Stimulated activated effector memory CD8-positive, alpha-beta T cell treated with anti-CD3 and anti-CD28 coated beads, Interleukin-12 subunit alpha, Interleukin-12 subunit beta, amount 100 ng/mL, for 72 hours (primary cell): ENCODE results near the gene TTLL9.
"Not testable (repeated sequence)": the region's sequence is repeated elsewhere in the genome, so short reads cannot be mapped to it uniquely, and the experiment has no call there.

Experiments
- ATAC-seq: fragments of 150-1000 bp; cut with Tn5 transposase; 2 replicates; pipeline ENCODE4 v1.10.0; 2021
- DNase-seq, 2 donors: peaks; one replicate each; pipeline ENCODE4 v3.0.0; 2021 to 2022; ENCODE audit warnings: low spot score in 2 of 2
- H3K27ac Mint-ChIP-seq: one replicate; pipeline ENCODE4 v1.8.0; 2022; ENCODE audit warnings: mild to moderate bottlenecking, mixed read lengths
- H3K36me3 Mint-ChIP-seq: one replicate; pipeline ENCODE4 v1.8.0; 2022; ENCODE audit warnings: mild to moderate bottlenecking, mixed read lengths
- H3K4me1 Mint-ChIP-seq: one replicate; pipeline ENCODE4 v1.8.0; 2022; ENCODE audit warnings: mixed read lengths
- H3K4me3 Mint-ChIP-seq: one replicate; pipeline ENCODE4 v1.8.0; 2022; ENCODE audit warnings: mild to moderate bottlenecking, mixed read lengths
- H3K9me3 Mint-ChIP-seq: one replicate; pipeline ENCODE4 v1.8.0; 2022; ENCODE audit warnings: mixed read lengths

Gene TTLL9

GRCh38 chr20:31869942-31870725, at the start of gene TTLL9, which contains the start of gene DUSP15:
TSS of gene TTLL9 (plus strand) at chr20:31870634. CDS start at chr20:31871127, 493 bp downstream.
TSS of gene DUSP15 (minus strand) at chr20:31870527. CDS start at chr20:31870337, 190 bp downstream.
- Mint-ChIP-seq H3K4me1 (peaks cover 19% of the 10 kb centered on the region), H3K27ac (peak within 1 kb of the TSS; percentile 32), H3K4me3 (peak within 1 kb of the TSS; percentile 75), H3K9me3 (no peaks in the 10 kb centered on the region), H3K36me3 (no peaks in the 10 kb centered on the region)
- ATAC-seq (peak; percentile 59), DNase-seq (no peak)

- H3K27ac Mint-ChIP-seq = no peak overlapping the region
- no peak for DNase-seq
- no peak overlapping the region for H3K4me3 Mint-ChIP-seq
- H3K4me1 Mint-ChIP-seq = peaks cover 5% of the 10 kb centered on the region
- H3K9me3 Mint-ChIP-seq = no peaks in the 10 kb centered on the region
- H3K36me3 Mint-ChIP-seq = no peaks in the 10 kb centered on the region
- no peak for ATAC-seq
These were observed 49.0 kb upstream of the TTLL9 start for GRCh38 chr20:31821427-31821826.

- DNase-seq = peak; percentile 74 to 88
- Mint-ChIP-seq H3K27ac (no peak overlapping the region), H3K36me3 (no peaks in the 10 kb centered on the region), H3K4me1 (peaks cover 5% of the 10 kb centered on the region), H3K9me3 (no peaks in the 10 kb centered on the region), H3K4me3 (no peak overlapping the region)
- peak; percentile 80 for ATAC-seq
These were observed 47.8 kb upstream of the TTLL9 start for GRCh38 chr20:31822421-31823330.

- H3K4me3 Mint-ChIP-seq = no peak overlapping the region
- DNase-seq (no peak), ATAC-seq (no peak)
- H3K36me3 Mint-ChIP-seq = no peaks in the 10 kb centered on the region
- H3K9me3 Mint-ChIP-seq = no peaks in the 10 kb centered on the region
- H3K4me1 Mint-ChIP-seq = peaks cover 5% of the 10 kb centered on the region
- no peak overlapping the region for H3K27ac Mint-ChIP-seq
These were observed 46.9 kb upstream of the TTLL9 start for GRCh38 chr20:31823360-31824124.

GRCh38 chr20:31824125-31824485, 46.3 kb upstream of the TTLL9 start:
- no peak overlapping the region for H3K27ac Mint-ChIP-seq
- ATAC-seq = no peak
- DNase-seq = no peak
- H3K4me3 Mint-ChIP-seq = no peak overlapping the region
- H3K36me3 Mint-ChIP-seq = no peaks in the 10 kb centered on the region
- H3K9me3 Mint-ChIP-seq = no peaks in the 10 kb centered on the region
- peaks cover 5% of the 10 kb centered on the region for H3K4me1 Mint-ChIP-seq

GRCh38 chr20:31824554-31825313, 45.7 kb upstream of the TTLL9 start:
- Mint-ChIP-seq H3K9me3 (no peaks in the 10 kb centered on the region), H3K36me3 (no peaks in the 10 kb centered on the region), H3K27ac (no peak overlapping the region), H3K4me3 (no peak overlapping the region), H3K4me1 (peaks cover 5% of the 10 kb centered on the region)
- ATAC-seq = no peak
- DNase-seq = no peak

- ATAC-seq (no peak), DNase-seq (no peak)
- Mint-ChIP-seq H3K4me3 (no peak overlapping the region), H3K27ac (no peak overlapping the region), H3K36me3 (no peaks in the 10 kb centered on the region), H3K4me1 (peaks cover 5% of the 10 kb centered on the region), H3K9me3 (no peaks in the 10 kb centered on the region)
These were observed 44.4 kb upstream of the TTLL9 start for GRCh38 chr20:31826074-31826473.

GRCh38 chr20:31827059-31827458, 43.4 kb upstream of the TTLL9 start:
- Mint-ChIP-seq H3K9me3 (no peaks in the 10 kb centered on the region), H3K36me3 (no peaks in the 10 kb centered on the region), H3K27ac (no peak overlapping the region), H3K4me3 (no peak overlapping the region), H3K4me1 (peaks cover 5% of the 10 kb centered on the region)
- ATAC-seq (no peak), DNase-seq (no peak)

GRCh38 chr20:31828016-31828415, 42.4 kb upstream of the TTLL9 start:
- not testable (repeated sequence) for H3K4me1 Mint-ChIP-seq, DNase-seq, H3K27ac Mint-ChIP-seq, ATAC-seq, H3K9me3 Mint-ChIP-seq, H3K36me3 Mint-ChIP-seq, H3K4me3 Mint-ChIP-seq

GRCh38 chr20:31829731-31830130, 40.7 kb upstream of the TTLL9 start:
- peak overlapping the region; percentile 33 for H3K27ac Mint-ChIP-seq
- no peak overlapping the region for H3K4me3 Mint-ChIP-seq
- H3K4me1 Mint-ChIP-seq = peaks cover 9% of the 10 kb centered on the region
- H3K36me3 Mint-ChIP-seq = no peaks in the 10 kb centered on the region
- no peaks in the 10 kb centered on the region for H3K9me3 Mint-ChIP-seq
- DNase-seq (no peak), ATAC-seq (no peak)

- no peak overlapping the region for H3K4me3 Mint-ChIP-seq
- ATAC-seq (no peak), DNase-seq (no peak)
- no peak overlapping the region for H3K27ac Mint-ChIP-seq
- no peaks in the 10 kb centered on the region for H3K9me3 Mint-ChIP-seq
- H3K36me3 Mint-ChIP-seq = no peaks in the 10 kb centered on the region
- peaks cover 16% of the 10 kb centered on the region for H3K4me1 Mint-ChIP-seq
These were observed 39.9 kb upstream of the TTLL9 start for GRCh38 chr20:31830406-31830981.

- Mint-ChIP-seq H3K27ac (no peak overlapping the region), H3K4me3 (no peak overlapping the region), H3K36me3 (no peaks in the 10 kb centered on the region), H3K9me3 (no peaks in the 10 kb centered on the region), H3K4me1 (peaks cover 24% of the 10 kb centered on the region)
- DNase-seq (no peak), ATAC-seq (no peak)
These were observed 39.2 kb upstream of the TTLL9 start for GRCh38 chr20:31831211-31831610.

GRCh38 chr20:31831771-31832306, 38.6 kb upstream of the TTLL9 start:
- no peak overlapping the region for H3K27ac Mint-ChIP-seq

More at GRCh38 chr20:31831771-31832306, 38.6 kb upstream of the TTLL9 start:
- Mint-ChIP-seq H3K36me3 (no peaks in the 10 kb centered on the region), H3K4me3 (no peak overlapping the region), H3K9me3 (no peaks in the 10 kb centered on the region), H3K4me1 (peaks cover 27% of the 10 kb centered on the region)
- no peak for DNase-seq
- no peak for ATAC-seq
